DMS 273 (cell line): ENCODE results near the gene DNAH17.

Experiments used
- DNase-seq: peaks from one replicate; lab custom pipeline; 2025; ENCODE audit not compliant: unreplicated experiment; lab: John Stamatoyannopoulos, UW

Gene DNAH17

GRCh38 chr17:78499715-78500540 lies 77.3 kb downstream of the DNAH17 start:
- no peak for DNase-seq

- DNase-seq = no peak
These were observed 78.3 kb downstream of the DNAH17 start for GRCh38 chr17:78498848-78499247.

GRCh38 chr17:78497115-78497540 lies 80.1 kb downstream of the DNAH17 start:
- peak; percentile 88 for DNase-seq

- no peak for DNase-seq
These were observed 80.9 kb downstream of the DNAH17 start for GRCh38 chr17:78496311-78496710.

- no peak for DNase-seq
These were observed 81.6 kb downstream of the DNAH17 start for GRCh38 chr17:78495634-78496033.

GRCh38 chr17:78494696-78495330 lies 82.4 kb downstream of the DNAH17 start:
- DNase-seq = no peak

GRCh38 chr17:78493853-78494695 lies 83.1 kb downstream of the DNAH17 start:
- no peak for DNase-seq

GRCh38 chr17:78493450-78493849 lies 83.7 kb downstream of the DNAH17 start:
- no peak for DNase-seq

- DNase-seq = no peak
These were observed 84.9 kb downstream of the DNAH17 start for GRCh38 chr17:78492116-78492799.

GRCh38 chr17:78491236-78492115 lies 85.7 kb downstream of the DNAH17 start:
- no peak for DNase-seq

- DNase-seq = no peak
These were observed 86.5 kb downstream of the DNAH17 start for GRCh38 chr17:78490673-78491072.

GRCh38 chr17:78490156-78490555 lies 87.0 kb downstream of the DNAH17 start:
- DNase-seq = no peak

- DNase-seq = peak; percentile 52
These were observed 88.1 kb downstream of the DNAH17 start for GRCh38 chr17:78488867-78489634.

- no peak for DNase-seq
These were observed 89.0 kb downstream of the DNAH17 start for GRCh38 chr17:78488156-78488555.

GRCh38 chr17:78486946-78487680 lies 90.1 kb downstream of the DNAH17 start:
- DNase-seq = no peak

GRCh38 chr17:78486228-78486802 lies 90.9 kb downstream of the DNAH17 start:
- no peak for DNase-seq

- no peak for DNase-seq
These were observed 91.7 kb downstream of the DNAH17 start for GRCh38 chr17:78485290-78486168.
